Astrocyte of the cerebellum (primary cell): ENCODE data around the gene FCER2.

Source experiments
- DNase-seq: peaks from one replicate; pipeline ENCODE4 v3.0.0-alpha.2; 2011; ENCODE audit warnings: low read depth
- H3K4me3 ChIP-seq: 2 replicates; pipeline ENCODE4 v1.5.1; 2011; ENCODE audit warnings: mild to moderate bottlenecking, low read depth, low read length, moderate library complexity
- CTCF ChIP-seq: IDR thresholded peaks from 2 replicates; pipeline ENCODE4 v1.5.1; 2012; ENCODE audit warnings: low read length, low read depth, moderate library complexity, mild to moderate bottlenecking; ENCODE audit errors: missing control alignments
- in situ Hi-C: cut with HindIII; loops from 2 replicates; pipeline ENCODE4 v1.10.0; 2017; ENCODE audit warnings: low sequenced_read_pairs

FCER2 gene

GRCh38 chr19:7744871-7745650 lies 43.1 kb upstream of the FCER2 start:
- in situ Hi-C loops, result no loop called here
- no peak overlapping the region for H3K4me3 ChIP-seq
- no peak for TF ChIP-seq CTCF
- DNase-seq, result no peak

- DNase-seq, result no peak
- TF ChIP-seq CTCF, result no peak
- no peak overlapping the region for H3K4me3 ChIP-seq
- in situ Hi-C loops, result no loop called here
Observed at GRCh38 chr19:7744199-7744786, 42.4 kb upstream of the FCER2 start.

GRCh38 chr19:7743425-7743841 lies 41.5 kb upstream of the FCER2 start:
- DNase-seq, result no peak
- H3K4me3 ChIP-seq, result no peak overlapping the region
- TF ChIP-seq CTCF, result no peak
- in situ Hi-C loops, result no loop called here

GRCh38 chr19:7742991-7743390 lies 41.1 kb upstream of the FCER2 start:
- no peak overlapping the region for H3K4me3 ChIP-seq
- in situ Hi-C loops, result no loop called here
- DNase-seq, result no peak
- TF ChIP-seq CTCF, result no peak

- no peak for TF ChIP-seq CTCF
- no peak overlapping the region for H3K4me3 ChIP-seq
- DNase-seq, result no peak
- in situ Hi-C loops, result no loop called here
Observed at GRCh38 chr19:7742575-7742974, 40.6 kb upstream of the FCER2 start.

GRCh38 chr19:7740682-7741054 lies 38.7 kb upstream of the FCER2 start:
- in situ Hi-C loops, result no loop called here
- DNase-seq, result no peak
- H3K4me3 ChIP-seq, result no peak overlapping the region
- no peak for TF ChIP-seq CTCF
